Brain microvascular endothelial cell (primary cell): ENCODE data around the gene PRSS1.

Experiments used
- DNase-seq: peaks from one replicate; pipeline ENCODE4 v3.0.0-alpha.2; 2020
- H3K27ac ChIP-seq: fragments of 250-450 bp; sonication (Bioruptor Pico); 2 replicates; pipeline ENCODE4 v1.5.1; 2020; ENCODE audit warnings: mild to moderate bottlenecking, moderate library complexity
- H3K27me3 ChIP-seq: fragments of 250-450 bp; sonication (Bioruptor Pico); replicated peaks from 2 replicates; pipeline ENCODE4 v1.5.1; 2020; ENCODE audit warnings: mild to moderate bottlenecking
- H3K36me3 ChIP-seq: fragments of 250-450 bp; sonication (Bioruptor Pico); replicated peaks from 2 replicates; pipeline ENCODE4 v1.5.1; 2020; ENCODE audit warnings: mild to moderate bottlenecking
- H3K4me3 ChIP-seq: 2 replicates; pipeline ENCODE4 v1.5.1; 2011; ENCODE audit warnings: low read depth, mild to moderate bottlenecking, control low read depth, low read length, moderate library complexity
- in situ Hi-C: cut with HindIII; loops from 2 replicates; pipeline ENCODE4 v1.10.0; 2017; ENCODE audit warnings: low sequenced_read_pairs, low pct_ligation_motif_present
- TF ChIP-seq, protein P1 (sequence below): IDR thresholded peaks from 2 replicates; pipeline ENCODE4 v1.5.1; 2011; ENCODE audit warnings: low read depth, mild to moderate bottlenecking, moderate library complexity, low read length, control low read depth, inconsistent platforms; ENCODE audit errors: missing control alignments

PRSS1 gene

DNA sequence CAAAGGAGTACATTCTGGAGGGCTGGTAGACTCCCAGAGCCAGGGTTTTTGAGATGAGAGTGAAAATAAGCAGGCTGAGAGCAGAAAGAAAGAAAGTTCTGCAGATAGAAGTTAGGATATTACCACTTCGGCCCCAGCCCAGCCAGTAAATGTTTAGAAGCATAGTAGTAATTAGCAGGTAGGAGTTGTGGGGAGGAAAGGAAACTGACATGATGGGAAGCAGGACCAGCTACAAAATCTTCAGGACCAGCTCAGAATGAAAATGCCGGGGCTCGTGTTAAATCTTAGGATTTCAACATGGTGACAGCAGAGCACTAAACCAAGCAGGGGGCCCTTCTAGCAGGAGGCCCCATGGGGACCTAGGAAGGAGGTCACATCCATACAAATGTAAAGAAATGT lies 50.2 kb downstream of the PRSS1 start:
- in situ Hi-C loops = no loop called here
- H3K4me3 ChIP-seq = no peak overlapping the region
- TF ChIP-seq, protein P1, sequence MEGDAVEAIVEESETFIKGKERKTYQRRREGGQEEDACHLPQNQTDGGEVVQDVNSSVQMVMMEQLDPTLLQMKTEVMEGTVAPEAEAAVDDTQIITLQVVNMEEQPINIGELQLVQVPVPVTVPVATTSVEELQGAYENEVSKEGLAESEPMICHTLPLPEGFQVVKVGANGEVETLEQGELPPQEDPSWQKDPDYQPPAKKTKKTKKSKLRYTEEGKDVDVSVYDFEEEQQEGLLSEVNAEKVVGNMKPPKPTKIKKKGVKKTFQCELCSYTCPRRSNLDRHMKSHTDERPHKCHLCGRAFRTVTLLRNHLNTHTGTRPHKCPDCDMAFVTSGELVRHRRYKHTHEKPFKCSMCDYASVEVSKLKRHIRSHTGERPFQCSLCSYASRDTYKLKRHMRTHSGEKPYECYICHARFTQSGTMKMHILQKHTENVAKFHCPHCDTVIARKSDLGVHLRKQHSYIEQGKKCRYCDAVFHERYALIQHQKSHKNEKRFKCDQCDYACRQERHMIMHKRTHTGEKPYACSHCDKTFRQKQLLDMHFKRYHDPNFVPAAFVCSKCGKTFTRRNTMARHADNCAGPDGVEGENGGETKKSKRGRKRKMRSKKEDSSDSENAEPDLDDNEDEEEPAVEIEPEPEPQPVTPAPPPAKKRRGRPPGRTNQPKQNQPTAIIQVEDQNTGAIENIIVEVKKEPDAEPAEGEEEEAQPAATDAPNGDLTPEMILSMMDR = no peak
- H3K27me3 ChIP-seq = no peaks in the 10 kb centered on the region
- no peak for DNase-seq
- peaks cover 14% of the 10 kb centered on the region for H3K36me3 ChIP-seq
- peak overlapping the region; percentile 31 for H3K27ac ChIP-seq

DNA sequence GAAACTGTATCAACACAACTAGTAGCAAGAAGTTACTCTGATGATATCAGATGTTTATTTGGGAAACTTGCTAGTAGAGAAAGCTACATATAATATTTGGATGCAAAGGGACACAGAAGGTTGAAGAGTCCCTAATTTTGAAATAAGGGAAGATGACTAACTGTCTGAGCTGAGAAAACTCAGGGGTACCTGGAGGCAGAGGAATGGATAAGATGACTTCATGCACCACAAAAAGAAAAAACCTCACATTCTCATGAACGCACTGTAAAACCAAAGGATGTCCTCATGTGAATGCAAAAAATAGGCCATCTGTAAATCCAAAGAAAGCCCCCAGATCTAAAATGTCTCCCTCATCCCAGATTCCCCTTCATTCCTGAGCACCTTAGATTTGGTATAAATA lies 50.8 kb downstream of the PRSS1 start:
- no peak for DNase-seq
- Histone ChIP-seq H3K36me3 (peaks cover 14% of the 10 kb centered on the region), H3K4me3 (no peak overlapping the region), H3K27me3 (no peaks in the 10 kb centered on the region), H3K27ac (peak overlapping the region; percentile 31)
- TF ChIP-seq, protein P1 = no peak
- in situ Hi-C loops = no loop called here

DNA sequence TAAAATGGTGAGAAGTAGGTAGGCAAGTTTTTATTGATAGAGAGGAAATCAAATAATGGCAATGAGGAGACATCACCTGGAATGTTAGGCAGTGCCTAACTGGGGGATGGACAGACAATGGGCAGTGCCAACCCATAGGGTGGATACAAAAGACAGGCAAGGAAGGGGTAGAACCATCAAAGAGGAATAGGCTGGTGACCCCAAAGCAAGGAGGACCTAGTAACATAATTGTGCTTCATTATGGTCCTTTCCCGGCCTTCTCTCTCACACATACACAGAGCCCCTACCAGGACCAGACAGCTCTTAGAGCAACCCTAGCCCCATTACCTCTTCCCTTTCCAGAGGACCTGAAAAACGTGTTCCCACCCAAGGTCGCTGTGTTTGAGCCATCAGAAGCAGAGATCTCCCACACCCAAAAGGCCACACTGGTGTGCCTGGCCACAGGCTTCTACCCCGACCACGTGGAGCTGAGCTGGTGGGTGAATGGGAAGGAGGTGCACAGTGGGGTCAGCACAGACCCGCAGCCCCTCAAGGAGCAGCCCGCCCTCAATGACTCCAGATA lies 51.5 kb downstream of the PRSS1 start:
- in situ Hi-C loops = no loop called here
- TF ChIP-seq, protein P1 = no peak
- H3K27ac ChIP-seq = peak overlapping the region; percentile 14
- H3K27me3 ChIP-seq = no peaks in the 10 kb centered on the region
- no peak overlapping the region for H3K4me3 ChIP-seq
- no peak for DNase-seq
- H3K36me3 ChIP-seq = peaks cover 14% of the 10 kb centered on the region

DNA sequence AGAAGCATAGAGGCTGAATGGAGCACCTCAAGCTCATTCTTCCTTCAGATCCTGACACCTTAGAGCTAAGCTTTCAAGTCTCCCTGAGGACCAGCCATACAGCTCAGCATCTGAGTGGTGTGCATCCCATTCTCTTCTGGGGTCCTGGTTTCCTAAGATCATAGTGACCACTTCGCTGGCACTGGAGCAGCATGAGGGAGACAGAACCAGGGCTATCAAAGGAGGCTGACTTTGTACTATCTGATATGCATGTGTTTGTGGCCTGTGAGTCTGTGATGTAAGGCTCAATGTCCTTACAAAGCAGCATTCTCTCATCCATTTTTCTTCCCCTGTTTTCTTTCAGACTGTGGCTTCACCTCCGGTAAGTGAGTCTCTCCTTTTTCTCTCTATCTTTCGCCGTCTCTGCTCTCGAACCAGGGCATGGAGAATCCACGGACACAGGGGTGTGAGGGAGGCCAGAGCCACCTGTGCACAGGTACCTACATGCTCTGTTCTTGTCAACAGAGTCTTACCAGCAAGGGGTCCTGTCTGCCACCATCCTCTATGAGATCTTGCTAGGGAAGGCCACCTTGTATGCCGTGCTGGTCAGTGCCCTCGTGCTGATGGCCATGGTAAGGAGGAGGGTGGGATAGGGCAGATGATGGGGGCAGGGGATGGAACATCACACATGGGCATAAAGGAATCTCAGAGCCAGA lies 52.5 kb downstream of the PRSS1 start:
- H3K27me3 ChIP-seq = no peaks in the 10 kb centered on the region
- in situ Hi-C loops = no loop called here
- no peak for DNase-seq
- peaks cover 14% of the 10 kb centered on the region for H3K36me3 ChIP-seq
- no peak overlapping the region for H3K4me3 ChIP-seq
- H3K27ac ChIP-seq = no peak overlapping the region
- TF ChIP-seq, protein P1 = no peak

DNA sequence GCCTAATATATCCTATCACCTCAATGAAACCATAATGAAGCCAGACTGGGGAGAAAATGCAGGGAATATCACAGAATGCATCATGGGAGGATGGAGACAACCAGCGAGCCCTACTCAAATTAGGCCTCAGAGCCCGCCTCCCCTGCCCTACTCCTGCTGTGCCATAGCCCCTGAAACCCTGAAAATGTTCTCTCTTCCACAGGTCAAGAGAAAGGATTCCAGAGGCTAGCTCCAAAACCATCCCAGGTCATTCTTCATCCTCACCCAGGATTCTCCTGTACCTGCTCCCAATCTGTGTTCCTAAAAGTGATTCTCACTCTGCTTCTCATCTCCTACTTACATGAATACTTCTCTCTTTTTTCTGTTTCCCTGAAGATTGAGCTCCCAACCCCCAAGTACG lies 53.0 kb downstream of the PRSS1 start:
- peaks cover 14% of the 10 kb centered on the region for H3K36me3 ChIP-seq
- no peak overlapping the region for H3K4me3 ChIP-seq
- in situ Hi-C loops = no loop called here
- TF ChIP-seq, protein P1 = no peak
- no peak for DNase-seq
- H3K27ac ChIP-seq = no peak overlapping the region
- no peaks in the 10 kb centered on the region for H3K27me3 ChIP-seq
